Measurements from ENCODE around the gene NR6A1.

DNA sequence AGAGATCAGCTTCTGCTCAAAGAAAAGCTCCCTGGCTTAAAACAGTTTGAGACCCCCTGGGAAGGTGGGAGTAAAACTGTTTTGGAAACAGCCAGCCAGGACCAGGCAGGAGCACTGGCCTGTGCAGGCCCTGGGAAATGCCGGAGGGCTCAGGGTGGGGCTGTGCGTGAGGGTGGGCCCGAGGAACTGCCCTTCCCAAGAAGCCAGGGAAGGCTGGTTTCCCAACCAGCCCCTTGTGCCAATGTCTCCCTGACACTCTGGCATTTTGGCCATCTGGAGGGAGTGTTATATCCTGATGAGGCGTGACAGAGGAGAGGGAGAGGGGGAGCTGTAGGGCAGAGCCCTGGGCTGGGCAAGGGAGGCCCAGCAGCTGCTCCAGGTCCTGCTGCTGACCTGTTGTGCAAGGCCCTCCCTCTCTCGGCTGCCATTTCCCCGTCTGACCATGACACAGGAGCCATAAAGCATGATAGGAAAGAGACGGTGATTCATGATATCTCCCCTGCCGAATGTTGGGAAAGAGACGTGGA lies 22.0 kb upstream of the NR6A1 start:
- TF ChIP-seq, protein P1, sequence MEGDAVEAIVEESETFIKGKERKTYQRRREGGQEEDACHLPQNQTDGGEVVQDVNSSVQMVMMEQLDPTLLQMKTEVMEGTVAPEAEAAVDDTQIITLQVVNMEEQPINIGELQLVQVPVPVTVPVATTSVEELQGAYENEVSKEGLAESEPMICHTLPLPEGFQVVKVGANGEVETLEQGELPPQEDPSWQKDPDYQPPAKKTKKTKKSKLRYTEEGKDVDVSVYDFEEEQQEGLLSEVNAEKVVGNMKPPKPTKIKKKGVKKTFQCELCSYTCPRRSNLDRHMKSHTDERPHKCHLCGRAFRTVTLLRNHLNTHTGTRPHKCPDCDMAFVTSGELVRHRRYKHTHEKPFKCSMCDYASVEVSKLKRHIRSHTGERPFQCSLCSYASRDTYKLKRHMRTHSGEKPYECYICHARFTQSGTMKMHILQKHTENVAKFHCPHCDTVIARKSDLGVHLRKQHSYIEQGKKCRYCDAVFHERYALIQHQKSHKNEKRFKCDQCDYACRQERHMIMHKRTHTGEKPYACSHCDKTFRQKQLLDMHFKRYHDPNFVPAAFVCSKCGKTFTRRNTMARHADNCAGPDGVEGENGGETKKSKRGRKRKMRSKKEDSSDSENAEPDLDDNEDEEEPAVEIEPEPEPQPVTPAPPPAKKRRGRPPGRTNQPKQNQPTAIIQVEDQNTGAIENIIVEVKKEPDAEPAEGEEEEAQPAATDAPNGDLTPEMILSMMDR (IDR thresholded peaks at IDR 0.05) = no peak
- no peak for TF ChIP-seq POLR2A (IDR thresholded peaks at IDR 0.05)
